ENCODE results near the gene SNX25. TPM values are rescaled to one million over a fixed set of nuclear protein-coding genes. Genes with fewer than 3 reads are reported as not detected.
"Not testable (repeated sequence)": the region's sequence is repeated elsewhere in the genome, so short reads cannot be mapped to it uniquely, and the experiment has no call there.

The SNX25 gene
- total RNA-seq, 1 donor from 2014 or later: 13.0 TPM

GRCh38 chr4:185205697-185206342 lies 3.6 kb upstream of the SNX25 start:
- intact Hi-C loops (cut with DNase I): loop anchor here (5.0 to 10.0 kb wide), 2 partner anchors 189 to 1699 kb away; partner anchors contain the start of genes ANKRD37, ING2 and LRP2BP
- no peak overlapping the region for H3K27ac ChIP-seq
- no peaks in the 10 kb centered on the region for H3K27me3 ChIP-seq
- H3K9me3 ChIP-seq: no peaks in the 10 kb centered on the region
- H3K36me3 ChIP-seq: no peaks in the 10 kb centered on the region
- TF ChIP-seq CTCF (IDR thresholded peaks at IDR 0.05): no peak
- no peak for TF ChIP-seq POLR2AphosphoS5 (IDR thresholded peaks at IDR 0.05; ENCODE audit: insufficient read depth in 1 of 2, low read depth in 1 of 2)
- no peak for TF ChIP-seq POLR2A (IDR thresholded peaks at IDR 0.05)
- DNase-seq (ENCODE audit: extremely low spot score in 2 of 2): no peak
- H3K4me1 ChIP-seq: peaks cover 39% of the 10 kb centered on the region
- no peak overlapping the region for H3K4me3 ChIP-seq

GRCh38 chr4:185207466-185207865 lies 1.9 kb upstream of the SNX25 start:
- Histone ChIP-seq H3K27ac (no peak overlapping the region), H3K4me3 (no peak overlapping the region), H3K9me3 (no peaks in the 10 kb centered on the region), H3K36me3 (no peaks in the 10 kb centered on the region), H3K27me3 (no peaks in the 10 kb centered on the region), H3K4me1 (peaks cover 39% of the 10 kb centered on the region)
- intact Hi-C loops (cut with DNase I): loop anchor here (5.0 to 10.0 kb wide), 2 partner anchors 187 to 1700 kb away; partner anchors contain the start of genes ANKRD37, ING2 and LRP2BP
- no peak for TF ChIP-seq CTCF (IDR thresholded peaks at IDR 0.05)
- TF ChIP-seq POLR2AphosphoS5 (IDR thresholded peaks at IDR 0.05; ENCODE audit: insufficient read depth in 1 of 2, low read depth in 1 of 2): no peak
- no peak for DNase-seq (ENCODE audit: extremely low spot score in 2 of 2)

GRCh38 chr4:185209852-185210101 lies 379 bp downstream of the SNX25 start:
- not testable (repeated sequence) for DNase-seq (ENCODE audit: extremely low spot score in 2 of 2); H3K36me3 ChIP-seq
- intact Hi-C loops (cut with DNase I): loop anchor here (5.0 to 10.0 kb wide), 2 partner anchors 185 to 1702 kb away; partner anchors contain the start of genes ANKRD37, ING2 and LRP2BP

GRCh38 chr4:185210102-185210981 lies 944 bp downstream of the SNX25 start:
- no peaks in the 10 kb centered on the region for H3K9me3 ChIP-seq
- DNase-seq (ENCODE audit: extremely low spot score in 2 of 2): no peak
- peak overlapping the region; percentile 89 for H3K27ac ChIP-seq
- no peaks in the 10 kb centered on the region for H3K27me3 ChIP-seq
- intact Hi-C loops (cut with DNase I): no loop called here
- peak overlapping the region; percentile 62 to 68 for H3K4me3 ChIP-seq
- H3K4me1 ChIP-seq: peaks cover 27% of the 10 kb centered on the region
- TF ChIP-seq POLR2AphosphoS5 (IDR thresholded peaks at IDR 0.05; ENCODE audit: insufficient read depth in 1 of 2, low read depth in 1 of 2) (peak in 1 of 2 donors; percentile 54), POLR2A (IDR thresholded peaks at IDR 0.05) (peak in 1 of 2 donors; percentile 21), CTCF (IDR thresholded peaks at IDR 0.05) (no peak)
- H3K36me3 ChIP-seq: no peaks in the 10 kb centered on the region

More at GRCh38 chr4:185209852-185210101, 379 bp downstream of the SNX25 start:
- Histone ChIP-seq H3K4me1 (peaks cover 27% of the 10 kb centered on the region), H3K27ac (peak overlapping the region; percentile 89), H3K4me3 (peak overlapping the region; percentile 62 to 68)
- H3K27me3 ChIP-seq, H3K9me3 ChIP-seq: not testable (repeated sequence)

GRCh38 chr4:185211035-185211434 lies 1.6 kb downstream of the SNX25 start:
- Histone ChIP-seq H3K9me3 (no peaks in the 10 kb centered on the region), H3K4me1 (peaks cover 32% of the 10 kb centered on the region), H3K4me3 (peak overlapping the region; percentile 62 to 68), H3K27me3 (no peaks in the 10 kb centered on the region), H3K36me3 (no peaks in the 10 kb centered on the region), H3K27ac (peak overlapping the region; percentile 89)
- intact Hi-C loops (cut with DNase I): no loop called here
- no peak for DNase-seq (ENCODE audit: extremely low spot score in 2 of 2)
- no peak for TF ChIP-seq POLR2AphosphoS5 (IDR thresholded peaks at IDR 0.05; ENCODE audit: insufficient read depth in 1 of 2, low read depth in 1 of 2)
- TF ChIP-seq POLR2A (IDR thresholded peaks at IDR 0.05): no peak
- no peak for TF ChIP-seq CTCF (IDR thresholded peaks at IDR 0.05)

Measured in vagina (tissue), 2 donors.